ENCODE data around the gene PLD4.

PLD4 gene

GRCh38 chr14:104957146-104958113, 32.8 kb downstream of the PLD4 start:
- no peak for DNase-seq

- no peak for DNase-seq
Measured at GRCh38 chr14:104964546-104964945, 39.9 kb downstream of the PLD4 start.

- no peak for DNase-seq
Measured at GRCh38 chr14:104965561-104966231, 41.0 kb downstream of the PLD4 start.

- no peak for DNase-seq
Measured at GRCh38 chr14:104966261-104966865, 41.7 kb downstream of the PLD4 start.

GRCh38 chr14:104966981-104967385, 42.3 kb downstream of the PLD4 start:
- DNase-seq, result no peak

GRCh38 chr14:104967386-104968152, 42.9 kb downstream of the PLD4 start:
- DNase-seq, result peak; percentile 79

GRCh38 chr14:104968153-104968527, 43.5 kb downstream of the PLD4 start:
- DNase-seq, result no peak

- DNase-seq, result no peak
Measured at GRCh38 chr14:104968541-104969401, 44.1 kb downstream of the PLD4 start.

- no peak for DNase-seq
Measured at GRCh38 chr14:104969741-104970230, 45.1 kb downstream of the PLD4 start.

GRCh38 chr14:104970231-104971068, 45.8 kb downstream of the PLD4 start:
- no peak for DNase-seq

- DNase-seq, result no peak
Measured at GRCh38 chr14:104971447-104972240, 47.0 kb downstream of the PLD4 start.

GRCh38 chr14:104972301-104973134, 47.8 kb downstream of the PLD4 start:
- no peak for DNase-seq

- peak; percentile 51 for DNase-seq
Measured at GRCh38 chr14:104973135-104973384, 48.4 kb downstream of the PLD4 start.

GRCh38 chr14:104973385-104974145, 48.9 kb downstream of the PLD4 start:
- DNase-seq, result no peak

GRCh38 chr14:104974146-104974541, 49.5 kb downstream of the PLD4 start:
- no peak for DNase-seq

GRCh38 chr14:104974665-104975390, 50.1 kb downstream of the PLD4 start:
- DNase-seq, result no peak

- no peak for DNase-seq
Measured at GRCh38 chr14:104975481-104976197, 51.0 kb downstream of the PLD4 start.

Measured in retina (tissue), 1 donor.